ENCODE data around the gene PARK7.

Gene PARK7

DNA sequence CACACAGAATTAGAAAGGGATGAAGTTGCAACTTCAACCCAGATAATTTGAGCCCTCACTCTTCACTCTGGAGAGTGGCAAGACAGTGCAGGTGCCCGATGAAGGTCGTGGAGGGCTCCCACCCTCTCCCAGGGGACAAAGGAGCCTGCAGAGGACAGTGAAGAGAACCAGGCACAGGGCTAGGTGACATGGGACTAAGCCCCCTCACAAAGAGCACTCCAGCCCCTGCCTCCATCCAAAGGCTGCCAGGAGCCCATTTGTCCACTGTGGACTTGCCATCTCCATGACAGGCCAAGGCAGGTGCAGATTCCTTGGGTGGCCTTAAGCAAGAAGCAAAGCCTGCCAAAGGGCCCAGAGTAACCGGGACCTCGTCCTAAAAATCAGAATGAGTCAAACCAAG lies 49.5 kb downstream of the PARK7 start:
- DNase-seq: no peak

DNA sequence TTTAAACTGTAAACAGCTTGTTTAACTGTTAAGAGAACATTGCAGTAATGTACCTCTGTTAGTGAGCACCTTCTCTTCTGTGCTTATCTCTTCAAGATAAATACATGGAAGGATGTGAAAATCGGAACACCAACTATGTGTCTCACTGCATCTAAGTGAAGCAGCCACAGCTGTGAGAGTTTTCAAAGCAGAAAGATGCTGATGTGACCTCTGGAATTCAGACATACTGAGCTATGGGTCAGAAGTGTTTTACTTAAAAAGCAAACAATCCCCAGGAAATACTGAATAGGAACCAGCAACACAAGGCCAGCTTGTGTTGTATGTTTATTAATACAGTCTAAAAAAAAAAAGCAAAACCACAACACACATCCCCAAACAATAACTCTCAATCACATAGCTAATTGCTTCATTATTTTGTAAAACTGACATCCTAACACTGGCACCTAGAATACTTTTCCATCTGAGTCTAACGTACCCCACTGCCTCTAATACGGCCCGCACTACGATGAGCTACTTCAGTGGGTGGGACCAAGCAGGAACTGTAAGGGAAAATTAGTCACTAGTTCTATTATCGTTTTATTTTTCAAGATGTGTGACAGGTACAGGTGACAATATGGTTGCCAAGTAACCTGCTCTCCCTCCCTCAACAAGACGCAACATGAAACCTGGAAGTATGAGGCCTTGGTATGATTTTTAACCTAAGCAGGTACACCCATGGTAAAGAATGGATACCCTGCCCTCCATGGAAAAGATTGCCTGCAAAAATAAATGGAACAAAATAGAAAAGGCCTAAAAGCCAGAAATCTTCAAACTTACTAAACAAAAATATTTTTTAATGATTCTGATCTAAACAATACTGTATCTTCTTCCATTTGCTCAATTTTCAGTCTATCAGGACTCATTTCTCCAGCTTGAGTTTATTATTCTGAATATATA lies 50.7 kb downstream of the PARK7 start:
- no peak for DNase-seq

DNA sequence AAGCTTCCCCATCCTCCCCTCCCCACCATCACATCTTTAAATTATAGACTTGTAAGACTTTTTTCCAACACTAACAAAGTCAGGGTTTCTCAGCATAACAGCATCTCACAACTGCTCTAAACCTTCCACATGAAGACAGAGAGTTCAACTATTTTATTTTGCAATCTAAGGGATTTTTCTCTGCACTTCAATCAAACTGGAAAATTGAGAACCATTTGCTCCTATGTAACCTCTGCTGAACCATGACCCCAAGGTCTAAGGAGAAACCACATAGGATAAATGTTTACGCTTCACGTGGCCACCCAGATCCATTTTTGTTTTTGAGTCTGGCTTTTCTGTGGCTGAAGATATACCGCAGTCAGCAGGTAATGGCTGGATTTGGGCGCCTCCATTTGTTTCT lies 51.4 kb downstream of the PARK7 start:
- DNase-seq: no peak

DNA sequence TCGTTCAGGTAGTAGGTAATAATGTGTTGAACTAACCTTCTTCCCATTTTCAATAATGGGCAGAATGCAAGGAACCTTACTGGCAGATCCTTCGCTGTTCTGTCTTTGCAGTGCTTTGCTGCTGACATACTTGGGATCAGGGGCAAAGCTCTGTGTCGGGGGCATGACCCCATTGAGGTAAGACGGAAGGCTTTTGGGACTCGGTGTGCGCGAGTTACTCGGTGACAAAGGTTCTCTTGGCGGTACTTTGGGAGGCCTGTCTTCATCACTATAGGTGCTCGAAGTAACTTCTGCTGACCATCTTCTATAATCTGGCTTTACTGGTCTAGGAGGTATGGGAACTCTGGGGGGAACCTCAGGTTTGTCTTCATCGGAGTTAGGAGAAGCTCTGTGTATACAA lies 51.9 kb downstream of the PARK7 start:
- DNase-seq: no peak

DNA sequence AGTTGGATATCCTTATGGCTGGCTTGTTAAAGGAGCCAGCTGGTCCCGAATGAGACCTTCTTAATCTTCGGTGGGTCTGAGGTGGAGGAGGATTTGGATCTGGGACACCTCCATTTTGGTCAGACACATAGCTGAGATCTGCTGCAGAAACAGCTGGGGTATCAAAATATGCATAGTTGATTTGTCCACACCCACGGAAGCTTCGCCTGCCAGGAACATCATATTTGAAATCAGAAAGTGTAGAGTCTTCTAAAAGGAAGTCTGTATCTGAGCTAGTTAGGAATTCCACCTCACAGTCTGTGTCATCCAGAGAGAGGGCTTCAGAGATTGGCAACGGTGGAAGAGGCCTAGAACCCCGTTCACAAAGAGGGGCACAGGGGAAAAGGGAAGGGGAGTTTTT lies 52.3 kb downstream of the PARK7 start:
- no peak for DNase-seq

DNA sequence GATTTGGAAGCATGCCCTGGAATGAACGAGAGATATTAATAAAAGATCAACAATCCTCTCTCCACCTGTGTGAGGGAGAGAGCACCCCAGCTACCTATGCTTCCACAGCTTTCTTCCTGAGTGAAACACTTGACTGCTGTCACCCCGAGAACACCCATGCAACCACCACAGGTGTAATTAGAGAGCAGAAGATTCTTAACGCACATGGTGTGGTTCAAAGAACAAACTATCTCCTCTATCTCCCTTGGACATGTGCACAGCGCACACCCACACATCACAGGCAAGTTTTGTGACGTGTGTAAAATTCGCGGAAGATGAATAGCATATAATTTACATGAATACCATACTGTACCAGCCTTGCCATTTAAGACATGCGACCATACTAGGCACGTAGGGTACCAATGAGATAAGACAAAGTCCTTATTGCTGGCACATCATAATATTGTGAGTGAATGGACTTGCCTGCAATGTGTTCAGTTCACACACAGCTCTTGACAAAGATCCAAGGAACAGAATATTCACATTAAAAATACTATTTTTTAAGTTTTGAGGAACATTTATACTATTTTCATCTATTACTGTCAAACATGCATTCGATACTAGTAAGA lies 53.0 kb downstream of the PARK7 start:
- no peak for DNase-seq

DNA sequence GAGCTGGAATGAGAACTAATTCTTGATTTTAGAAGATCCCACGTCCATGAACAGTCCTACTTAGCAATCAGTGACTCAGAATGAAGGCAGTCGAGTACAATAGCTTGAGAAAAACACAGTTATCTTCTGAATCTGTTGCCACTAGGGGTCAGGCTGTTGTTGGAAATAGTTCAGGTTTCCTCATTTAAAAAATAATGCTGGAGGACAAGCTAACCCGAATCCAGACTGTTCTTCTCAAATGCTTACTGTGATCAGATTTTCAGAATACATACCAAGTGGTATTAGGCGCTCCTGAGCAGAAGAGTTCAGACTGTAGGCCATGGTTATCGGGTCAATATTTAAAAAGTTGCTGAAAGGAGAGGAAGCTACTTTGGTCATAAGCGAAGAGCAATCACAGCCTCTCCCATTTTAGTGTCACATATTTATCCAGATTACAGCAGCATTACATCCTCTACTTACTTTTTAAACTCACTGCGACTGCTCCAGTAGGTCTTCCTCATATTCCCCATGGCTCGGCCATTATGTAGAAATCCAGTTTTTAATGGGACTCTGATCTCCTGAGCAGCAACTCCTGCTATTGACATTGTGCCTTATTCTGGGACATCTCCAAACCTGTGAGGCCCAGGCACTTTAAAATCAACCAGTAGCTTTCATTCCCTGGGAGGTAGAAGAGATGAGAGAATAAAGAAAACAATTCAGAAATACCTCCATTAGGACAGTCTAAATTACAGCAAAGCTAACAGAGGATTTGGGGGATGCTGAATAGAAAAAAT lies 53.7 kb downstream of the PARK7 start:
- peak; percentile 33 for DNase-seq

DNA sequence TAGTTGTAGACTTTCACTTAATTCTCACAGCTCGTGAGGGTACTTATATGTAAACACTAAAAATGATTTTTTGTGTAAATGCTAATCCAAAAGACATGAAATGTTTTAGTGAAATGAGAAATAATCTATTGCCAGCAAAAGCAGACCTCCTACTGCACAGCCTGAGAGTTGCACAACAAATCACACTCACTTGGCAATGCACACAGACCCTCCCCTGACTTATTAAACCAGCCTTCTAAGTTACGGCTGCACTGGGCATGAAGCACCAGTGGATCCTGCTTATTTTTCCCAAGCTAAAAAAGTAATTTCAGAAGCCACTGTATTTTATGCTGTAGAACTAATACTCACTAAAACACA lies 54.3 kb downstream of the PARK7 start:
- DNase-seq: no peak

DNA sequence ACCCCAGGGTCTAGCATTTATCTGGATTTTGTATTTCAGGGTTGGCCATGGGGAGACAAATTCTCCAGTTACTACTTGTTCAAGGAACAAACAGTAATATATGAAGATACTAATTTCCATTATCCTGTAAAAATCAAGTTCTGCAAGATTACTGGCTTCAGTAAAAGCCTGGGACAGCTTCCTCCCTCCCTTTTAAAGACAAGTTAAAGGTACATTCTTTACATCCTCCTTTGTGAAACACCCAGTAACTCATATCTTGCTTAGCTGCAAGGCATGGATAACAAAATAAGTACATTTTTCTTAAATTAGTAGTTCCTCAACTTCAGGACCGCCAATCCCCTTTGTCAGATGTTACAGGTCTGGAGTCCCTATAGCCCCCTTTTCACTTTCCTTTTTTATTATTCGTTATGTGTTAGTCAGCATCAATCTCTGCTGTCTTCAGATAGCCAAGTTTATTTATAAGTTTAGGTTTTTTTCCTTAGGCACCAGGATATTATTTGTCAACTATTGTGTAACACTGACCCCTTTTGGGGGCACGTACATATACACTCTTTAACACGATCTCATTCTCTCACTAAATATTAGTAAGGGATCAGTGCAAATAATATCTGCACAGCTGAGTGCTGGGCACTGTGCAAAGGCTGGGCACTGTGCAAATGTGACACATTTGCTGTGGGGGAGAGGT lies 54.8 kb downstream of the PARK7 start:
- DNase-seq: no peak

DNA sequence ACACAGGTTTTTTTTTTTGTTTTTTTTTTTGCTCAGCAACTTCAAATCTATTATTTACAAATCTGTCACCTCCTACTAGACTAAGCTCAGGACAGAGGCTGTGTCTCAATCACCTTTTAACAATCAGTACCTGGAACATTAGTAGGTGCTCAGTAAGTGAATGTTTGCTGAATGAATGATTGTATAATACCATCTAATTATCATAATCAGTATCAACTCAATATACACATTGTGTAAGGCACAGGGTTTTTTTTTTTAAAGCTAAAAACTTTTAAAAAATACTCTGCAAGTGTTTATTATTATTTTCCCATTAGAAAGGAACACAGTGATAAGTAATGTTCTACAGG lies 55.4 kb downstream of the PARK7 start:
- DNase-seq: no peak

DNA sequence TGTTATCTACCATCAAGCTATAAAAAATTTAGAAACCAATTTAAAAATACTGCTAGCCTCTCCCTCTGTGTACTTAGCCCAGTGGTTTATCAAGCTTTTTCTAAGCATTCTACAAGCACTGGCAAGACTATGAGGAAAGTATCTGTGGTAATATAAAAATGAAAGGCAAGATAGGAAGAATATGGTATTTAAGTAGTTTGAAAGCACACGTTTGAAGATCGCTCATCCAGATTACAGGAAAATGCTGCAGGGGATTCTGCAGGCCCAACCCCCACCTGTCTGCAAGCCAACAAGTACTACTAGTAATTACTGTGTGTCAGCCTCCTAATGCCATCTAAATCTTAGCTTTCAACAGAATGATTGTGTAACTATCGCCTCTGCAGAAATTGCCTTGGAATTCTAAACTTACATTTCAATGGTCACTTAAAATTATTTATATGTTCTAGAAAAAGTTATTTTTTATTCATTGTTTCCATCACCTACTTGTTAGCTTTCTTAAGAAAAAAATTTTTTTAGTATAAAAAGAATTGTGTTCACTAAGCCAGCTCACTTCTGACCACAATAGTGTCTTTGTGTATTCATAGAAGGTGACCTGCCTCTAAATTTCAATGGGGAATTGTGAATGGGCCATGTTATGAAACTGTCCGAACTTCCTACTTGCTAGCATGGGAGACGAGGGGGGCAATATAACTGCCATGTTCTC lies 56.1 kb downstream of the PARK7 start:
- DNase-seq: no peak

DNA sequence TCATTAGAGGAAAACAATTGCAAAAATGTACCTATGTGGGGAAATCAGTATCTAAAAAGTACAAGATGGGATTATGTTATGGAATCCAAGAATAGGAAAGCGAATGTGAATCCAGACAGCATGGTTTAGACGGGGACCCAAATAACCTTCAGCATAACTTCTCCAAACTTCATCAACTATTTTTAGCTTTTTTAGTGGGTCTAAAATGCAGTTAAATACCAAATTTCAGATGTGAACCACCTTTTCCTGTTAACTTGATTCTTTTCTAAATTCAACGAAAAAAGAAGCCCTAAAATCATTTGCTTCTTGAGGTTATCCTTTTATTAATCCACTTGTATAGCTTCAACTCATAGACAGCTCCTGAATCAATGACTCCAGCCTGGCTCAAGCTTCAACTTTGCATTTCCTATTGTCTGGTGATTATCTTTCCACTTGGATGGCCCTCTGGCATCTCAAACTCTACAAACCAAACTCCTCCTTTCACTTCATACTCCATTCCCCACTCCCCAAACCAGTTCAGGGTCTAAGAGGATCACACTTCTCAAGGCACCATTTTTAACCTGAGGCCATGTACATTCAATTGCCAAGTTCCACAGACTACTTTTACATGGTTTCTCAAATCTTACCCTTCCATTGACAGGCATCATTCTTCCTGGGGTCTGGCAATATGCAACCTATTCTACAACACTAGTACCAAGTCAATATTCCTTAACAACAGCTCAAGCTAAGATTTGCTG lies 57.1 kb downstream of the PARK7 start:
- DNase-seq: no peak

DNA sequence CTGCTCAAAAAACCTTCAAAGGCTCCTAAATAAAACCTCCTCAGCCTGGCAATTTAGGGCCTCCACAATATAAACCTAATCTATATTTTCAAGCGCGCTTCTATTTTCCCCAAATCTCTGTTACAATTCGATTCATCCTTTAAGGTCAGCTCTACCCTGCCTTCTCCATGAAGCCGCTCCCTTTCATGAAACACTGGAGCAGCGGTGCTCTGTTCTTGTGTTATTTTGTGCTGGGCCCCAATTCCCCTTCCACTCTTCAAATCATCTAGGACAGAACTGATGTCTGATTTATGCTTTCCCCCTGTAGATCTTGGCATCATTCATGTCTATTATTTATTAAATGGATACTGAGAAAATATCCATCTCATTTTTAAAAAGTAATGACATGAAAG lies 57.7 kb downstream of the PARK7 start:
- no peak for DNase-seq

DNA sequence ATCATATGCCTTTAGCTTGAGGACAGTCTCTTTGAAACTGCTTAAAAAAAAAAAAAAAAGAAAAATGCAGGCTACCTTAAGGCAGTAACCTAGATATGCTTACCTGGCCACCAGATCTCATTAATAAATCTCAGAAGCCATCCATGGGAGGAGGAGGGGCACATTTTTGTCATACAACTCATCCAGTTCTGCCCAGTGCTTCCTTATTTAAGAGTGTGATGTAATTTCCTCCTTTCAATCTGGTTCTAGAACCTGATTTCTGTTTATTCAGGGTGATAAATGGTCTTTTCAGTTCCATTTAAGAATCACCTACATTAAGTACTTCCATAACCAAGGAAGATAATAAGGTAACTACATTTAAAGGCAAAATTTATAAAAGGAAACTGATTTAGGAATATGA lies 58.5 kb downstream of the PARK7 start:
- no peak for DNase-seq

DNA sequence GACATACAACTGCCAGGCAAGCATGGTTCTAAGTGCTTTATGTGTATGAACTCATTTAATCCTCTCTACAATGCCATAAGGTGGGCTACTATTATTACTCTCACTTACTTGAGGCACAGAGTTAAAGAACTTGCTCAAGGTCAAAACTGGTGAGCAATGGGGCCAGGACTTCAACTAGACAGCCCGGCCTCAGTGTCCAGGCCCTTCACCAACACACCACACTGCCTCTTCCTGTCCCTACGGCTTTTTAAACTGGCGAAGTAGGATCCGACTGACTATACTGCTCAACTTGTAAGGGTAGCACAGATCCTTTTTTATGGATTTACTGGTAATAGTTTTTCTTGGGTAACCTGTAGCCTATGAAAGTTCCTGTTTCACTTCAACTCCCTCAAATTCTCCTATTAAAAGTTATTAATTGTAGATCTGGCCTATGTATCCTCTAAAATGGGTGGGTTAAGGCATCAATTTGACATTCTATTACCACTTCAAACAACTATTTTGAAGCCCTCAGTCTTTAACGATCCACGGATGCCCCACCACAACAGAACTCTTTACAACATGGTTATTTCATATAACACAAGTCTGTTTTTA lies 60.3 kb downstream of the PARK7 start:
- DNase-seq: no peak

DNA sequence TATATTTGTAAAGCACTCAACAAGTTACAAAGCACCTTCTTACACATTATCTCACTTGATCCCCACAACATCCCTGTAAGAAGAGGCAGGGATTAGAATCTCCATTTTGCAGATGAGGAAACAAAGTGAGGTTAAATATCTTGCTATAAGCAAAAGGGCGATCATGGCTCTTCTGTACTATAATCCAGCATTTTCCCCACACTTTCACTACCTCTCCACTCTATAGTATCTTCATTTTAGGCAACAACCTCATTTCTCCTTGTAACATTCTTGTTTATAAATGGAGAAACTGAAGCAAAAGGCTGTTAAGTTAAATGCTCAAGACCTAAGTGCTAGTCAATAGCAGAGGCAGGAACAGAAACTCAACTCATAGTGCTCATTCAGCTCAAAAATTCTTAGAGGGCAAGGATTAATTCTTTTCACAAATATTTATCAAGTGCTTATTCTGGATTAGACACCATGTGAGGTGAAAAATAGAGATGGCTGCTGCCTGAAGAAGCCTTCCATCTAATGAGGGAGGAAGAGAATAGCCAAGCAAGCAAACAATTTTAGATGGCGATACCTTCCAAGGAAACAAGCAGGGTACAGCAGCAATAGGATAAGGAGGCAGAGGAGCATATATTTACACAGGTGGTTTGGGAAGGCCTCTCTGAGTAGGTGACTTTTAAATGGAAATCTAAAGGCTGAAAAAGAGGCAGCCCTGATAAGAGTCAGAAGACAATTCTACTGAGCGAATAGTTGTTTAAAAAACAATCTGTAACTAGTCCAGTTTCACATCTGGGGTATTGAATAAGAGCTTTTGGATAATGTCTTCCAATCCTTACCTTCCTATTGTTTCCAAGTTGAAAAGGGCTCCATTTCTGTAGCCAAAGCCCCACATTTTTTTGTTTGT lies 61.1 kb downstream of the PARK7 start:
- no peak for DNase-seq

DNA sequence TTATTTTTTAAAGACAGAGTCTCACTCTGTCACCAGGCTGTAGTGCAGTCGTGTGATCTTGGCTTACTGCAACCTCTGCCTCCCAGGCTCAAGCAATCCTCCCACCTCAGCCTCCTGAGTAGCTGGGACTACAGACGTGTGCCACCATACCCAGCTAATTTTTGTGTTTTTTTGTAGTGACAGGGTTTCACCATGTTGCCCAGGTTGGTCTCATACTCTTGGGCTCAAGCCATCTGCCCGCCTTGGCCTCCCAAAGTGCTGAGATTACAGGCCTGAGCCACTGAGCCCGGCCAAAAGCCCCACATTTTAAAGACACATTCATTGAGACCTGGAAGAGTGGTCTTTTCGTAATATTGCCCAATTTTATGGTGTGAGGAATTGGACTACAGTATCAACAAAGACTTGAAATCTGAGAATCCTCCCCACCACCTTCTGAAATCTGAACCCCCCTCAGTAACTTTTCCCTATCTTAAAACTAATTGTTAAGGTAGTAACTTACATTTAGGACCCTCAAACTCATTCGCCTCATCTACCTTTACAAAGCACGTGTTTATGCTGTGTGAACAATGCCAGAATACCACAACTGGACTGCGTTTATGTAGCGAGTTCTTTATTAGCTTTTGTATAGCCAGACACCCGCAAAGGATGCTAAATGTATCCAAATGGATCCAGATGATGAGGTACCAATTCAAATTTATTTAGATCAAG lies 61.9 kb downstream of the PARK7 start:
- no peak for DNase-seq

DNA sequence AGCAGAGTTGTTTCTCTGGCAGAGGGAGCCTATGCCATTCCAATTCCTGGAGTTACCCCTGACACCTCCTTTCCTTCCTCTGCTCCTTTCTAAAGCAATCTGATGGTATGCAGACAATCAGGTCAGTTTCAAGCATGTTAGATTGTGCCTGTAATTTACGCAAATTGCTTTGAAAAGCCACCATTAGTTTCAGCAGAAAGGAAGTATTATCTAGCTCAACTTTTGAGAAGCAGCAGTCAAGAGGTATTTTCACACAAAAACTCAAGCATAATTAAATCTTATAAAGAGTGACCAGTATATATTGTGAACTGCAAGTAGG lies 62.4 kb downstream of the PARK7 start:
- no peak for DNase-seq

DNA sequence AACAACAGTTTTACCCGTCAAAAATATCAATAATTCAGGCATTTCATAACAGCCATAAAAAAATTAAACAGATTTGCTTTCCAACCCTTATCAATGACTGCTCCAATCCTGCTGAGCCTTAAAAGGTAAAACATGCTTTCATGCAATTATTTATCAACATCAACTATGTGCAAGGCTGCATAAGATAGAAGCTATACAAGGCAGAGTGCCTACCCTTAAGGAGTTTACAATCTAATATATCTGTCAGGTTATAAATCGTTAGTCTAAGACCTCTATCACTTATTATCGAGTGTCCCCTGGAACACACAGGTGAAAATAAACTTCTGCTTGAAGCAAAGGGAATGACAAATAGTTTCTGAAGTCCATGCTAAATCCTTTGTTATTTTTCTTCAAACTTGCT lies 62.8 kb downstream of the PARK7 start:
- no peak for DNase-seq

DNA sequence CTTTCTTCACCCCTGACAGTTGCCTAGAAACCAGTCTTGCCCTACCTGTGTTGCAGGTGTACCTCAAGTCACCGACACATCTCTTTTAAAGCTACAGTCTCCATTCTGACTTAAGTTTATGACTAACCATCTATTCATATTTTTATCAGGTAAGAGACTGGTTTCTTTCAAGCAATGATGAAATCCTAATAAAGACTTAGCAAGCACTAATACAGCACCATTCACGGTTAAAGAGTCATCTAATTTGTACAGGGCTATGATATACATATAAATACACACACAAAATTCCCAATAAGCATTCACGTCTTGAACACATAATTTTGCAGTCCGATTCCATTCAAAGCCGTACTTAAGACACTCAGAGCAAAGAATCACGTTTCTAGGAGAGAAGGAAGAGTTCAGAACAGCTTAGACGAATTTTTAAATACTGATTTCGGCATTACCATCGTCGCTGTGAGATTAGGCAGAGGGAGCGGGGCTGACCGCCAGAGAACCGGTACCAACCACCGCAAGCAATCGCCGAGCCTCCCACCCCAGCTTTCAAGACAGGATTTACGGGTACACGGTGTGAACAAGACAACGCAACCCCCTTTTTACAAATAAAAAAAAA lies 63.7 kb downstream of the PARK7 start:
- no peak for DNase-seq

Measured in activated CD4-positive, alpha-beta T cell treated with anti-CD3 and anti-CD28 coated beads for 48 hours (primary cell).